Measurements from ENCODE around the gene VDR.

- TF ChIP-seq CTCF (IDR thresholded peaks at IDR 0.05) (no peak), POLR2A (IDR thresholded peaks at IDR 0.05) (no peak)
These were observed 99.4 kb downstream of the VDR start for GRCh38 chr12:47805417-47805816.

Measured in adrenal gland (tissue), 5 donors.